Stimulated activated CD4-positive, alpha-beta T cell treated with anti-CD3 and anti-CD28 coated beads, Interleukin-12 subunit alpha, Interleukin-12 subunit beta, amount 100 ng/mL, for 4 hours (primary cell): ENCODE results near the gene KDM3A.

ENCODE experiments used
- DNase-seq: peaks from one replicate; pipeline ENCODE4 v3.0.0-alpha.2; 2020

The KDM3A gene, protein sequence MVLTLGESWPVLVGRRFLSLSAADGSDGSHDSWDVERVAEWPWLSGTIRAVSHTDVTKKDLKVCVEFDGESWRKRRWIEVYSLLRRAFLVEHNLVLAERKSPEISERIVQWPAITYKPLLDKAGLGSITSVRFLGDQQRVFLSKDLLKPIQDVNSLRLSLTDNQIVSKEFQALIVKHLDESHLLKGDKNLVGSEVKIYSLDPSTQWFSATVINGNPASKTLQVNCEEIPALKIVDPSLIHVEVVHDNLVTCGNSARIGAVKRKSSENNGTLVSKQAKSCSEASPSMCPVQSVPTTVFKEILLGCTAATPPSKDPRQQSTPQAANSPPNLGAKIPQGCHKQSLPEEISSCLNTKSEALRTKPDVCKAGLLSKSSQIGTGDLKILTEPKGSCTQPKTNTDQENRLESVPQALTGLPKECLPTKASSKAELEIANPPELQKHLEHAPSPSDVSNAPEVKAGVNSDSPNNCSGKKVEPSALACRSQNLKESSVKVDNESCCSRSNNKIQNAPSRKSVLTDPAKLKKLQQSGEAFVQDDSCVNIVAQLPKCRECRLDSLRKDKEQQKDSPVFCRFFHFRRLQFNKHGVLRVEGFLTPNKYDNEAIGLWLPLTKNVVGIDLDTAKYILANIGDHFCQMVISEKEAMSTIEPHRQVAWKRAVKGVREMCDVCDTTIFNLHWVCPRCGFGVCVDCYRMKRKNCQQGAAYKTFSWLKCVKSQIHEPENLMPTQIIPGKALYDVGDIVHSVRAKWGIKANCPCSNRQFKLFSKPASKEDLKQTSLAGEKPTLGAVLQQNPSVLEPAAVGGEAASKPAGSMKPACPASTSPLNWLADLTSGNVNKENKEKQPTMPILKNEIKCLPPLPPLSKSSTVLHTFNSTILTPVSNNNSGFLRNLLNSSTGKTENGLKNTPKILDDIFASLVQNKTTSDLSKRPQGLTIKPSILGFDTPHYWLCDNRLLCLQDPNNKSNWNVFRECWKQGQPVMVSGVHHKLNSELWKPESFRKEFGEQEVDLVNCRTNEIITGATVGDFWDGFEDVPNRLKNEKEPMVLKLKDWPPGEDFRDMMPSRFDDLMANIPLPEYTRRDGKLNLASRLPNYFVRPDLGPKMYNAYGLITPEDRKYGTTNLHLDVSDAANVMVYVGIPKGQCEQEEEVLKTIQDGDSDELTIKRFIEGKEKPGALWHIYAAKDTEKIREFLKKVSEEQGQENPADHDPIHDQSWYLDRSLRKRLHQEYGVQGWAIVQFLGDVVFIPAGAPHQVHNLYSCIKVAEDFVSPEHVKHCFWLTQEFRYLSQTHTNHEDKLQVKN (N-terminal part only)

GRCh38 chr2:86440631-86441391 is at the start of gene KDM3A:
KDM3A (plus strand) TSS chr2:86441371; CDS start chr2:86442048, 677 bp downstream.
- peak; percentile 99 for DNase-seq

DNA sequence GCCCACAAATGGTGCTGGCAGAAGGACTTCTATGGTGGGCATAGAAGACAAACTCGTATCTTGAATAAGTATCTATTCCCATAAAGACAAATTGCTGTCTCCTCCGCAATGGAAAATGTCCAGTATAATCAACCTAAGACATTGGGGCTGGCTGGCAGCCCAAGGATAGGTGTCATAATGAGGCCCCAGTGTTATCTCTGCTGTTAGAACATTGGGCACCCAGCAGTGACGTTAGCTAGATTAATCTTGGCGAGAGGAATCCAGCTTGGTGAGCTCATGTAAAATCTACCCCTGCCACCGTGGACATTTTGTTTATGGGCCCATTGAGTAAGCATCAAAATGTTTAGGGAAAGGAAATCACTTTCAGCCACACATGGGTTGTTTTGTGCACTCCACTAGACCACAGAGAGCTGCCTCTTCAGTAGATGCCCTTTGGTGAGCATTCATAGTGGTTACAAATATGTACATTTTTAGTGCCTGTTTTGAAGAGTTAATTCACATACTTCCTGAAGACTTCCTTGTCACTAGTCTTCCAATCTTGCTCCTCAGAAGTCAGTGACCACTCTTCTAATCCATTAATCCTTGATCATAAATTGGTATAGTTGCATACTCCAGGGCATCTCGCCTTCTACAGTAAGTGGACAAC is 48.2 kb upstream of the KDM3A start:
- DNase-seq = no peak

DNA sequence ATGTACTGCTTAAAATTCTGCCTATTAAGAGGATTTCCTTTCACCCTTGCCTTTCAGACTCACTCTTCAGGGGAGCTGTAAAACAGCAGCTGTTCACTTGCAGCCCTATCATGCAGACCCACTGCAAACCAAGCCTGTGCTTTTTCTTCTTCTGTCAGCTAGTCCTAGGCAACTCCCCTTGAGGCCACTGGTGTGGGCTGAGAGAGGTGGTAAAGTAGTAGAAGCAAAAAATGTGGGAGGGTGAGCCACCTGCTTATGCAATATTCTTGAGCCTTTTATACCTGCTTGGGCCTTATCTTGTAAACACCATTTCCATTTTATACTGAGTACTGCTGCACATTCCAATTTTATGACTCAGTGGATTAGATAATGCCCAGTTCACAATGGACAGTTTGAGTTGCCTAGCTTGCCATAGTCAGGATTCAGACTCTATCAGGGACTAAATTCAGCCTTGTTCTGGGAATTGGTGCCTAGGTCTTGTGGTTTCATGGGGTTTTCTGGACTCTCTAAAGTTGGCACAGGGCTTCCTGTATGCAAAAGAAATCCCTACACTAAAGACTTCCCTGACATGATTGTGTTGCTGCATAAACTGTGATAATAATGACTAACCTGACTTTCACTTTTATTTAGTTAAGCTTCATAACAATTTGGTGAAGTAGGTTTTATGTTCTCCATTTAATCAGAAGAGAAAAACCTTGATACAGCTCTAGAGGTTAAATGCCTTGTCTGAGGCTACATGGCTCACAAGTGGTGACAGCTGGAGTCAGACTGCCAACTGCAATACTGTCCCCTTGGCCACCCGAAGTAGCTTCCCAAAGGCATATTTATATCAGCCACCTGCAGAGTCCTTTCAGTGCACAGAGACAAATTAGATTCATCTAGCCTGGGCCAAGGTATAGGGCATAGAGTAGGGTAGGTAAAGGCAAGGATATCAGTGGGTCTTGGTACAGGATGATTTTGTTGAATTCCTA is 47.4 kb upstream of the KDM3A start:
- DNase-seq = no peak

DNA sequence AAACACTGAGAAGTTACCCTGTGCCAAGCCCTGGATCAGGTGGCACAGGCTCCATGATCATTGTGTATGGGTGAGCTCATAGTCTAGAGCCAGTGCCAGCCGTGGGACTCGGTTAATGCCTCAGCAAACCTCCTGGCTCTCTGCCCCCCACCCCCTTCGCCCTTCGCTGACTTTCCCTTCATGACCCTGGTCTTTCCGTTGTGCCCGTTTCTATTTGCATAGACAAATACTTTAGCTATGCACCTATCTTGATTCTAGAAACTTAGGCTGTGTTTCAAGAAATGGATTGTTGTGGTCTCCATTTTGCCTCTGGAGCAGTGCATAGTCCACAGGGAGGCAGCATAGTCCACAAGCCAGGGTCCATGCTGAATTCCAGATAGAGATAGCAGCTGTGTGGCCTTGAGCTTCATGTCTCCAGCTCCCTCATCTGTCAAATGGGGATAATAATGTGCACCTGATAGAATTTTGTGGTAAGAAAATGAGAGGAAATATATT is 44.8 kb upstream of the KDM3A start:
- no peak for DNase-seq

DNA sequence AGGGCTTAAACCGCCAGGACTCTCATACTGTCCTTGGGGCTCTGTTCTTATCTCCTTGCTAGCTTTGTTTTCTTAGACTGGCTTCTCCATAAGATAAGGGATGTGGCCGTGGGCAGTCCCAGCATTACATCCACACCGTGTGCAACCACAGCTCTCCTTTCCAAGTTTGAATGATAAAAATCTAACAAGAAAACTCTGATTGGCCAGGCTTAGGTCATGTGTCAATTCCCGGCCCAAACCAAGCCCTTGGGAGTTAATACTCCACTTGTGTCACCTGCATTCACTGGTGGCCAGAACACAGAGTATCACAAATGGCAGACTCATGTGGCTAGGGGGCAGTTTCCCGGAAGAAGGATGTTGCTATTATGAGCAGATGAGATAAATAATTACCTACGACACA is 43.2 kb upstream of the KDM3A start:
- DNase-seq = no peak

DNA sequence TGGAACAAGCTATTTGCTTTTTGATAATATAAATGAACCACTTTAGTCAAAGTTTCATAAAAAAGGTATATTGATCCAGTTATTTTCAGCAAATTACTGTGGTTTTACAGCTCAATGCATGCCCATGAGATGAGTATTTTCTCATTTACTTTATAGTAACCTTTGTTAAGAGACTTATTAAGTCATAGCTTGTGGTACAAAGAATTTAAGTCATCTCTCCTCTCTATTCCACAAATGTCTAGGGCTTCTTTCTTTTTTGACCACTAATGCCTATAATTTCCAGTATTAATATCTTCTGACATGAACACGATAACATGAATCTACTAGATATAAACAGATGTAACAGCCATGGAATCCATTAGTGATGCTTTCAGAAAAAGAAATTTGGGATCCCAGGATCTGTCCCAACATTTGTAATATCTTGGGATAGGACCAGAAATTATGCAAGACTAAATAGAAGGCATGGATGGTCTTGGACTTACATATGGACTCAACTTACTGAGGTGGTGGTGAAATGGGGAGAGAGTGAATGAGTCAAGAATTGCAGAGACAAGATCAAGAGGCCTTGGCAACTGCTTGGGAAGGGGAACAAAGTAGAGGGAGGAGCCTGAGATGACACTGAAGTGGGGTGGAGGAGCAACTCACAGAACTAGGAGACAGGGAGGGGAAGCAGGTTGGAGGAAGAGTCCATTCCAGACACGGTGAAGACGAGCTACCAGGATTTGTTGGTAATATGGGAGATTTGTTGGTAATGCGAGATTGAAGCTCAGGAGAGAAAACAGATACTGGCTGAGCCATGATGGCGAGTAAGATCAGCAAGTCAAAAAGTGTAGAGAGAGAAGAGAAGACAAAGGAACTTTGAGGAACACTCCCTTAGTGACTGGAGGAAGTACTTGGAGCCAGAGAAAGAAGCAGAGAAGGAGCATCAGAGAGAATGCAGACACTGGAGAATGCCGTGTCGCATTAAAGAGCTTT is 42.4 kb upstream of the KDM3A start:
- DNase-seq = no peak

DNA sequence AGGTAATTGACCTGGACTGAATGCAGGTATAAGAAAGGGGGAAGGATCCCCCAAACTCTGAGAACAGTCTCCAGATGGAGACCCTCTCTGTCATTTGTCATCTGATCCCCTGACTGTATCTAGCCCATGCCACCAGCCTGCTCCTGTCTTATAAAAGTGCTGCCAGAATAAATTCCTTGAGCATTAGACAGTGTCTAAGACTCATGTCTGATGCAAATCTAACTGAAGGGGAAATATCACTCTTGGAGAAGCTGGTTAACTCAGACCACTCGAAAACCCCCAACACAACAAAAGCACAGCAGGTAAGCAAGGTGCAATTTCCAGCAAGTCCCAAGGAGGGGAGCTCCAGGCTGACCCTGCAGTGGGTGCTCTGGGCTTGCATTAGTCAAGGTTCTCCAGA is 40.9 kb upstream of the KDM3A start:
- DNase-seq = no peak

- no peak for DNase-seq
These were observed 30.6 kb upstream of the KDM3A start for GRCh38 chr2:86410581-86410980.

DNA sequence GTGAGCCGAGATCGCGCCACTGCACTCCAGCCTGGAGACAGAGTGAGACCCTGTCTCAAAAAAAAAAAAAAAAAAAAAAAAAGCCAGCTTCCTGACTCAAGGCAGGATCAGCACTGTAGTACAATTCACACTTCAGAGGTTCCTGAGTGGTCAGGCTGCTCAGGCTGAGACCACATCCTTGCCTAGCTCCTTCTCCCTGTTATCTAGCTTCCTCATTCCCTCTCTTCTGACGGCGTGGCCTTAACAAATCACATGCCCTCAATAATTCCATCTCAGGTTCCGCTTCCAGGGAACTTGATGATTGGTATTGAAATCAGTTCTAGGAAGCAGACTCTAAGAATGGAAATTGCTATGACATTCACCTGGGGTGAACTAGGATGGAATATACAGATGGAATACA is 29.8 kb upstream of the KDM3A start:
- no peak for DNase-seq

DNA sequence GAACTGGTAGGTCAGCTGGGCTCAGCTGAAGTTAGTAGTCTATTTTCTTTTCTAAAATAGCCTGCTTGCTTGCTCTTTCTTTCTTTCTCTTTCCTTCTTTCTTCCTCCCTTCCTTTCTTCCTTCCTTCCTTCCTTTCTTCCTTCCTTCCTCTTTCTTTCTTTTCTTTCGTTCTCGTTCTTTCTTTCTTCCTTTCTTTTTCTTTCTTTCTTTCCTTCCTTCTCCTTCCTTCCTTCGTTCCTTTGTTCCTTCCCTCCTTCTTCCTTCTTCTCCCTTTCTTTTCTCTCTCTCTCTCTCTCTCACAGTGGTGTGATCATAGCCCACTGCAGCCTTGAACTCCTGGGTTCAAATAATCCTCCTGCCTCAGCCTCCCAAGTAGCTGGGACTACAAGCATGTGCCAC is 29.2 kb upstream of the KDM3A start:
- DNase-seq = no peak

DNA sequence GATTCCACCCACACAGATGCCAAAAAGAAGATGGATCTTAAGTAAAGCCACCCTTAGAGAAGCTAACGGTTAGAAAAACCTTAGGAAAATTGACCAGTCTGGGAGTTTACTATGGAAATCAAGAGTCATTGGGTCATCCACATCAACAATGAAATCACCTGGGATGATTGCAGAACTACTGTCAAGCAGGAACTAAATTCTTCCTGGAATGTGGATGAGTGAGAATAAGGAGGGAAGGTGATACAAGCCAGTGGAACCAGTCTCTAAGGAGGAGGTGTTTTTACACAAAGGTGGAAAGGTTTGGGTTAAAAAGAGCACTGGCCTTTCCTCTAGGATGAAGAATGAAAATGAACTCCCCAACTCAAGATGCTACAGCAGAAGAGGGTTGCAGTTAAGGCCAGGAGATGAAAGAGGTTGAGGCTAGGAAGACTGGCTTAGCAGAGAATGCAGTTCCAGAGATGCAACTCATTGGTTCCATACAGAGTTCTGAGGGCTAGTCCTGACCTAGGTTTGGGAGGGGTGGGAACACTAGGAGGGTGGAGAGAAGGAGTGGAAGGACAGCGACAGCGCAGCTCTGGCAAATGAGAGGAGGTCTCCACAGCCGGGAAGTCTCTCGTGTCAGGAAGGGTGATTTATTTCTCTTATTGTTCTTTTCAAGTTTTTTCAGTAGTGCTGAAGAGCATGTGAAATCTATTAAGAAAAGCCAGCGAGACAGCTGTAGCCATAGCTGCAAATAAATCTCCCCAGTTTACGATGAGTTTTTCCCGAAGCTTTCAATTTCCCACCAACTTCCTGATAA is 27.7 kb upstream of the KDM3A start:
- no peak for DNase-seq

- DNase-seq = no peak
These were observed 26.2 kb upstream of the KDM3A start for GRCh38 chr2:86414996-86415395.

DNA sequence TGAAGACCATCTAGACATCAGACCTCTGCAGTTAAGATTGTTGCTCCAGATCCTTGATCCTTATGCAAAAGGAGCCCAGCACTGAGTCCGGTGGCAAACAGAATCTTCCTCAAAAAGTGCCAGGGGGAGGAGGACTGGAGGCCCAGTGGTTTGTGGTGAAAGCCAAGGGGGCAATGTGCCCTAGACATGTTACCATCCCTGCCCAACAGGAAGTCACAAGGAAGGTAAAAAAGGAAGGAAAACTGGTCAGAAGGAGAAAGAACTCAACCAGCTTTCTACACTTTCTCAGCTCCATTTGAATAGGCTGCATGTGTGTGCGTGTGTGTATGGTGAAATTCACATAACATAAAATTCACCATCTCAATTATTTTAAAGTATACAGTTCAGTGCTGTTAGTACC is 25.0 kb upstream of the KDM3A start:
- no peak for DNase-seq

GRCh38 chr2:86417961-86418360 is 23.2 kb upstream of the KDM3A start:
- no peak for DNase-seq

GRCh38 chr2:86420913-86421312 is 20.3 kb upstream of the KDM3A start:
- DNase-seq = no peak

- DNase-seq = no peak
These were observed 14.9 kb upstream of the KDM3A start for GRCh38 chr2:86426271-86426670.

GRCh38 chr2:86429335-86429734 is 11.8 kb upstream of the KDM3A start:
- no peak for DNase-seq

- no peak for DNase-seq
These were observed 10.8 kb upstream of the KDM3A start for GRCh38 chr2:86430368-86430767.
